A549 (cell line): Measurements from ENCODE around the gene TSC22D3. TPM values are rescaled to one million over a fixed set of nuclear protein-coding genes. Genes with fewer than 3 reads are reported as not detected.
A peak's percentile ranks its signal among the peaks of the same experiment; 100 is the strongest.

Experiments used
- ATAC-seq, 2 experiments: fragments of 200-7000 bp in 1 of 2; fragments of >200 bp in 1 of 2; cut with Nextera tagmentation in 1 of 2; cut with Tn5 transposase in 1 of 2; 3 replicates each; pipeline versions ENCODE4 v1.8.0 to v1.9.1; 2018 to 2020; ENCODE audit warnings: mild to moderate bottlenecking in 1 of 2, moderate library complexity in 1 of 2
- CTCF ChIA-PET: fragments of 300-600 bp; sonication (Branson Sonifier 250); formaldehyde crosslinking; extraction: SDS; loops from one replicate; lab custom pipeline; 2021; ENCODE audit warnings: antibody characterized with exemption, inconsistent platforms; lab: Yijun Ruan, JAX
- POLR2A ChIA-PET: fragments of 350-600 bp; formaldehyde crosslinking; extraction: SDS; loops from one replicate; lab custom pipeline; 2021; ENCODE audit warnings: antibody characterized with exemption, inconsistent platforms; lab: Yijun Ruan, JAX
- DNase-seq, 2 experiments: peaks; one replicate each; pipeline versions ENCODE4 v3.0.0 to v3.0.0-alpha.2; 2011 to 2016; ENCODE audit warnings: low read depth in 1 of 2, low spot score in 1 of 2
- FAIRE-seq: peaks from 2 replicates; lab custom pipeline; 2011; peaks lifted over from hg19 to GRCh38; lab: Jason Lieb, UNC
- H3K27ac ChIP-seq, 2 experiments: fragments of >200 bp; sonication (Bioruptor Twin); formaldehyde crosslinking; 3 replicates each; pipeline ENCODE4 v1.5.1; 2016 to 2017
- H3K4me1 ChIP-seq: fragments of >200 bp; sonication (Bioruptor Twin); formaldehyde crosslinking; 3 replicates; pipeline ENCODE4 v1.6.1; 2016
- H3K4me2 ChIP-seq: fragments of >200 bp; sonication (Bioruptor Twin); formaldehyde crosslinking; 3 replicates; pipeline ENCODE4 v1.6.1; 2016
- H3K4me3 ChIP-seq: fragments of >200 bp; sonication (Bioruptor Twin); formaldehyde crosslinking; 3 replicates; pipeline ENCODE4 v1.5.1; 2016
- H3K9me3 ChIP-seq: fragments of >200 bp; sonication (Bioruptor Twin); formaldehyde crosslinking; 3 replicates; pipeline ENCODE4 v1.6.1; 2016
- ATOH8 ChIP-seq: fragments of 250-450 bp; sonication (Bioruptor Pico); IDR thresholded peaks from 2 replicates; pipeline ENCODE4 v1.5.0; 2020; ENCODE audit warnings: low read depth, mild to moderate bottlenecking, moderate library complexity
- CBX8 ChIP-seq: fragments of 200-600 bp; sonication (generic); IDR thresholded peaks from 2 replicates; pipeline ENCODE4 v1.6.1; 2016
- CTCF ChIP-seq: fragments of >200 bp; sonication (Bioruptor Twin); formaldehyde crosslinking; IDR thresholded peaks from 3 replicates; pipeline ENCODE4 v1.5.1; 2016
- E2F6 ChIP-seq: IDR thresholded peaks from 2 replicates; pipeline ENCODE4 v1.6.1; 2012; ENCODE audit warnings: low read depth, borderline replicate concordance
- EHF ChIP-seq: fragments of 250-450 bp; sonication (Bioruptor Pico); IDR thresholded peaks from 2 replicates; pipeline ENCODE4 v1.5.0; 2020; ENCODE audit warnings: mild to moderate bottlenecking
- EHMT2 ChIP-seq: fragments of 200-600 bp; sonication (generic); IDR thresholded peaks from 2 replicates; pipeline ENCODE4 v1.6.1; 2016; ENCODE audit warnings: antibody characterized with exemption, low read depth, mild to moderate bottlenecking, moderate library complexity
- ELK1 ChIP-seq: fragments of 150-350 bp; IDR thresholded peaks from 2 replicates; pipeline ENCODE4 v1.6.1; 2014; ENCODE audit warnings: low read depth, mild to moderate bottlenecking, low read length
- FOSB ChIP-seq: fragments of 250-450 bp; sonication (Bioruptor Pico); IDR thresholded peaks from 2 replicates; pipeline ENCODE4 v1.5.0; 2020; ENCODE audit warnings: mild to moderate bottlenecking, moderate library complexity
- HEYL ChIP-seq: fragments of 250-450 bp; sonication (Bioruptor Pico); IDR thresholded peaks from 2 replicates; pipeline ENCODE4 v1.8.0; 2021; ENCODE audit warnings: mild to moderate bottlenecking, moderate library complexity
- HOXA7 ChIP-seq: fragments of 250-450 bp; sonication (Bioruptor Pico); IDR thresholded peaks from 2 replicates; pipeline ENCODE4 v1.5.0; 2020; ENCODE audit warnings: mild to moderate bottlenecking, moderate library complexity
- HOXB5 ChIP-seq: fragments of 250-450 bp; sonication (Bioruptor Pico); IDR thresholded peaks from 2 replicates; pipeline ENCODE4 v1.5.0; 2020; ENCODE audit warnings: mild to moderate bottlenecking, moderate library complexity
- JUN ChIP-seq, 2 experiments: fragments of >200 bp; sonication (Bioruptor Twin); formaldehyde crosslinking; IDR thresholded peaks; 2 replicates in 1 of 2; 3 replicates in 1 of 2; pipeline ENCODE4 v1.6.1; 2016 to 2017
- JUNB ChIP-seq: fragments of >200 bp; sonication (Bioruptor Twin); formaldehyde crosslinking; IDR thresholded peaks from 2 replicates; pipeline ENCODE4 v1.6.1; 2016
- MYC ChIP-seq: IDR thresholded peaks from 2 replicates; pipeline ENCODE4 v1.6.1; 2012; ENCODE audit warnings: mild to moderate bottlenecking, inconsistent platforms, low read length, improper control_type of control experiment, borderline replicate concordance
- PHF8 ChIP-seq: fragments of 200-600 bp; sonication (generic); IDR thresholded peaks from 2 replicates; pipeline ENCODE4 v1.6.1; 2016; ENCODE audit warnings: low read depth, mild to moderate bottlenecking, antibody characterized with exemption, moderate library complexity, borderline replicate concordance
- POLR2A ChIP-seq: IDR thresholded peaks from 2 replicates; pipeline ENCODE4 v1.6.1; 2012; ENCODE audit warnings: mild to moderate bottlenecking, low read length
- RNF2 ChIP-seq: fragments of 200-600 bp; sonication (generic); IDR thresholded peaks from 2 replicates; pipeline ENCODE4 v1.6.1; 2016; ENCODE audit warnings: low read depth, mild to moderate bottlenecking, antibody characterized with exemption, moderate library complexity, borderline replicate concordance
- SMC3 ChIP-seq: fragments of >200 bp; sonication (Bioruptor Twin); formaldehyde crosslinking; IDR thresholded peaks from 3 replicates; pipeline ENCODE4 v1.6.1; 2018; ENCODE audit warnings: inconsistent platforms
- SREBF2 ChIP-seq: fragments of 450-650 bp; IDR thresholded peaks from 2 replicates; pipeline ENCODE4 v1.6.1; 2014; ENCODE audit warnings: mild to moderate bottlenecking, moderate library complexity
- TP53 ChIP-seq: fragments of 250-450 bp; sonication (Bioruptor Pico); IDR thresholded peaks from 2 replicates; pipeline ENCODE4 v1.5.0; 2021; ENCODE audit warnings: mild to moderate bottlenecking, moderate library complexity
- ZC3H11A ChIP-seq: fragments of 450-650 bp; IDR thresholded peaks from 2 replicates; pipeline ENCODE4 v1.6.1; 2014; ENCODE audit warnings: antibody characterized with exemption, mild to moderate bottlenecking
- WGBS: methylation state at CpG from one replicate; pipeline ENCODE4 v1.1.6; 2017; ENCODE audit errors: missing lambda C conversion rate; 5-methylcytosine and 5-hydroxymethylcytosine counted together
- polyA plus RNA-seq, 4 experiments: library from polyadenylated mRNA; depleted of rRNA in 3 of 4; stranded (reverse); fragments of >200 nt; fragmentation: RNase III in 1 of 4; extraction: RNeasy Plus Mini Kit Qiagen cat#74134 plus additional on column Dnase treatment in 1 of 4; gene quantifications; 2 replicates in 3 of 4; 3 replicates in 1 of 4; pipeline ENCODE4 v1.2.3, GENCODE V29; 2011 to 2017

TSC22D3 gene
- polyA plus RNA-seq, 2 of the 4 experiments (the other 2 are of a cell fraction) = 12.2 to 65.4 TPM

- Histone ChIP-seq H3K4me1 (peaks cover 17% of the 10 kb centered on the region), H3K9me3 (no peaks in the 10 kb centered on the region), H3K4me3 (no peak overlapping the region), H3K4me2 (no peak overlapping the region), H3K27ac (no peak overlapping the region)
- CTCF ChIA-PET = interaction anchor here (0.9 to 1.9 kb wide), 5 partner anchors 10 to 63 kb away, joined by 3 to 6 read pairs (median 3); no protein-coding TSS in a partner anchor
- WGBS = 56% methylated on average over 7 of the region's 8 CpGs
- no peak for ATAC-seq
- no peak for FAIRE-seq
- POLR2A ChIA-PET = no interaction called here
- DNase-seq = peak in 1 of 2 experiments; percentile 17
- no peak for TF ChIP-seq HOXB5 (CRISPR knock-in tag)
- no peak for TF ChIP-seq RNF2
- no peak for TF ChIP-seq SREBF2
- no peak for TF ChIP-seq EHMT2
- no peak for TF ChIP-seq MYC
- no peak for TF ChIP-seq HEYL (CRISPR knock-in tag)
- TF ChIP-seq JUN (IDR thresholded peaks at IDR 0.05) = no peak
- no peak for TF ChIP-seq ZC3H11A
- no peak for TF ChIP-seq ELK1
- no peak for TF ChIP-seq PHF8
Observed at GRCh38 chrX:107736781-107737531, 38.6 kb downstream of the TSC22D3 start.

- CTCF ChIA-PET = interaction anchor here (0.8 to 1.8 kb wide), 2 partner anchors 62 to 75 kb away, joined by 3 to 8 read pairs; no protein-coding TSS in a partner anchor
- WGBS = 82% methylated on average over 3 of the region's 3 CpGs
- POLR2A ChIA-PET = no interaction called here
- H3K27ac ChIP-seq = no peak overlapping the region
- no peak for ATAC-seq
- H3K4me1 ChIP-seq = peaks cover 31% of the 10 kb centered on the region
- no peak overlapping the region for H3K4me3 ChIP-seq
- DNase-seq = no peak
- H3K9me3 ChIP-seq = no peaks in the 10 kb centered on the region
- TF ChIP-seq TP53 (CRISPR knock-in tag) (no peak), JUNB (no peak), EHMT2 (no peak), ATOH8 (CRISPR knock-in tag) (no peak), POLR2A (no peak), PHF8 (no peak), E2F6 (no peak), HOXA7 (CRISPR knock-in tag) (no peak), SMC3 (no peak)
- no peak overlapping the region for H3K4me2 ChIP-seq
- no peak for FAIRE-seq
Observed at GRCh38 chrX:107734646-107735045, 40.9 kb downstream of the TSC22D3 start.

- ATAC-seq = no peak
- Histone ChIP-seq H3K4me1 (peaks cover 41% of the 10 kb centered on the region), H3K4me2 (no peak overlapping the region), H3K27ac (peak overlapping the region in 1 of 2 experiments; percentile 1; a peak in 2 of 6 replicates), H3K9me3 (no peaks in the 10 kb centered on the region), H3K4me3 (no peak overlapping the region)
- no peak for FAIRE-seq
- CTCF ChIA-PET = interaction anchor here (1.1 to 1.8 kb wide), 3 partner anchors 16 to 74 kb away, joined by 3 to 8 read pairs (median 4); no protein-coding TSS in a partner anchor
- WGBS = 82% methylated on average over 4 of the region's 4 CpGs
- POLR2A ChIA-PET = no interaction called here
- TF ChIP-seq CBX8 (no peak), FOSB (CRISPR knock-in tag) (no peak), EHF (no peak), CTCF (no peak)
- no peak for DNase-seq
Observed at GRCh38 chrX:107733686-107734085, 41.9 kb downstream of the TSC22D3 start.
